HepG2 (cell line): ENCODE results near the gene SLC7A6OS. TPM values are rescaled to one million over a fixed set of nuclear protein-coding genes. Genes with fewer than 3 reads are reported as not detected.
A peak's percentile ranks its signal among the peaks of the same experiment; 100 is the strongest.

Experiments
- ATF1 ChIP-seq: IDR thresholded peaks from 2 replicates; pipeline ENCODE4 v1.6.1; 2016; ENCODE audit warnings: mild to moderate bottlenecking, control low read depth
- CHD4 ChIP-seq: fragments of 200-600 bp; sonication (generic); IDR thresholded peaks from 2 replicates; pipeline ENCODE4 v1.7.0; 2017; ENCODE audit warnings: mild to moderate bottlenecking, low read length, borderline replicate concordance
- DPF2 ChIP-seq: sonication (generic); formaldehyde crosslinking; IDR thresholded peaks from 2 replicates; pipeline ENCODE4 v1.4.0; 2020; ENCODE audit warnings: mild to moderate bottlenecking, low read depth, missing genetic modification reagents, borderline replicate concordance
- FLYWCH1 ChIP-seq: sonication (generic); formaldehyde crosslinking; IDR thresholded peaks from 2 replicates; pipeline ENCODE4 v1.8.1; 2023; ENCODE audit warnings: mild to moderate bottlenecking, missing genetic modification reagents
- FOXA1 ChIP-seq, 2 experiments: fragments of 450-650 bp in 1 of 2; sonication (generic) in 1 of 2; formaldehyde crosslinking in 1 of 2; IDR thresholded peaks; 2 replicates each; pipeline versions ENCODE4 v1.4.0 to v1.6.1; 2016 to 2020; ENCODE audit warnings: missing genetic modification reagents in 1 of 2
- KAT2B ChIP-seq: fragments of 150-350 bp; IDR thresholded peaks from 2 replicates; pipeline ENCODE4 v1.6.1; 2014; ENCODE audit warnings: low read depth, low read length, borderline replicate concordance
- KDM2A ChIP-seq: sonication (generic); formaldehyde crosslinking; IDR thresholded peaks from 2 replicates; pipeline ENCODE4 v1.4.0; 2020; ENCODE audit warnings: low read depth, missing genetic modification reagents, borderline replicate concordance
- NCOA5 ChIP-seq: sonication (generic); formaldehyde crosslinking; IDR thresholded peaks from 2 replicates; pipeline ENCODE4 v1.4.0; 2020; ENCODE audit warnings: missing genetic modification reagents
- NCOR1 ChIP-seq: fragments of 200-600 bp; sonication (generic); IDR thresholded peaks from 2 replicates; pipeline ENCODE4 v1.7.0; 2017; ENCODE audit warnings: antibody characterized with exemption, low read length, borderline replicate concordance
- NFYC ChIP-seq: IDR thresholded peaks from 2 replicates; pipeline ENCODE4 v1.6.1; 2016; ENCODE audit warnings: missing genetic modification reagents, missing compliant biosample characterization
- NR2F1 ChIP-seq, 2 experiments: fragments of 450-650 bp in 1 of 2; formaldehyde crosslinking in 1 of 2; IDR thresholded peaks; 2 replicates each; pipeline versions ENCODE4 v1.5.0 to v1.6.1; 2016 to 2020; ENCODE audit warnings: mild to moderate bottlenecking in 1 of 2, missing compliant biosample characterization in 1 of 2, missing genetic modification reagents in 1 of 2, moderate library complexity in 1 of 2
- PAF1 ChIP-seq: IDR thresholded peaks from 2 replicates; pipeline ENCODE4 v1.6.1; 2016; ENCODE audit warnings: missing genetic modification reagents, missing compliant biosample characterization
- PAXIP1 ChIP-seq: sonication (generic); formaldehyde crosslinking; conservative IDR thresholded peaks from 2 replicates; pipeline ENCODE4 v1.4.0; 2020; ENCODE audit warnings: mild to moderate bottlenecking, missing genetic modification reagents, moderate library complexity
- POLR2G ChIP-seq: fragments of 200-400 bp; formaldehyde crosslinking; IDR thresholded peaks from 2 replicates; pipeline ENCODE4 v1.6.1; 2018; ENCODE audit warnings: mild to moderate bottlenecking, low read depth, low read length, moderate library complexity
- PPARG ChIP-seq: conservative IDR thresholded peaks from 2 replicates; pipeline ENCODE4 v1.6.1; 2016; ENCODE audit warnings: missing biosample characterization, missing genetic modification reagents
- RAD51 ChIP-seq: fragments of 450-650 bp; IDR thresholded peaks from 2 replicates; pipeline ENCODE4 v1.6.1; 2016; ENCODE audit warnings: borderline replicate concordance
- TBL1XR1 ChIP-seq: fragments of 150-350 bp; IDR thresholded peaks from 2 replicates; pipeline ENCODE4 v1.6.1; 2014; ENCODE audit warnings: borderline replicate concordance, low read length; ENCODE audit not compliant: partially characterized antibody
- TERF1 ChIP-seq: sonication (generic); formaldehyde crosslinking; IDR thresholded peaks from 2 replicates; pipeline ENCODE4 v1.8.0; 2022; ENCODE audit warnings: mild to moderate bottlenecking, missing genetic modification reagents, moderate library complexity
- THAP11 ChIP-seq: IDR thresholded peaks from 2 replicates; pipeline ENCODE4 v1.6.1; 2016; ENCODE audit warnings: missing biosample characterization, missing genetic modification reagents
- WIZ ChIP-seq: sonication (generic); formaldehyde crosslinking; IDR thresholded peaks from 2 replicates; pipeline ENCODE4 v1.5.1; 2020; ENCODE audit warnings: mild to moderate bottlenecking, missing genetic modification reagents
- ZEB1 ChIP-seq: IDR thresholded peaks from 2 replicates; pipeline ENCODE4 v1.6.1; 2012; ENCODE audit warnings: mild to moderate bottlenecking, low read depth, inconsistent platforms; ENCODE audit not compliant: insufficient replicate concordance
- ZMAT3 ChIP-seq: sonication (generic); formaldehyde crosslinking; conservative IDR thresholded peaks from 2 replicates; pipeline ENCODE4 v1.7.0; 2021; ENCODE audit warnings: missing genetic modification reagents
- ZNF792 ChIP-seq: IDR thresholded peaks from 2 replicates; pipeline ENCODE4 v1.6.1; 2016
- ZSCAN21 ChIP-seq: sonication (generic); formaldehyde crosslinking; IDR thresholded peaks from 2 replicates; pipeline ENCODE4 v1.8.0; 2022; ENCODE audit warnings: mild to moderate bottlenecking, missing genetic modification reagents, moderate library complexity, borderline replicate concordance
- polyA plus RNA-seq, 8 experiments: library from polyadenylated mRNA; depleted of rRNA in 3 of 8; stranded (reverse) in 7 of 8; unstranded in 1 of 8; fragments of >200 nt; fragmentation: Illumina TruSeq in 4 of 8; extraction: Trizol in 4 of 8; gene quantifications; 2 replicates each; pipeline versions ENCODE4 v1.2.1 to v1.2.3, GENCODE V29; 2011 to 2016; ENCODE audit warnings: low read depth in 4 of 8, missing spikeins in 1 of 8, mixed read lengths in 1 of 8; ENCODE audit not compliant: insufficient read depth in 1 of 8
- total RNA-seq, 5 experiments: library from RNA; depleted of rRNA; stranded (reverse); fragments of >200 nt; fragmentation: Illumina TruSeq; extraction: Trizol; gene quantifications; 2 replicates each; pipeline ENCODE4 v1.2.3, GENCODE V29; 2016; ENCODE audit warnings: low read depth in 1 of 5
- TF ChIP-seq, protein P1 (sequence below): IDR thresholded peaks from 2 replicates; pipeline ENCODE4 v1.6.1; 2016; ENCODE audit warnings: missing compliant biosample characterization, missing genetic modification reagents, borderline replicate concordance

The SLC7A6OS gene
- total and polyA plus RNA-seq, 2 of the 13 experiments (the other 11 are each of a cell fraction or from before 2014, with no cell fraction given) = 11.2 to 21.5 TPM

DNA sequence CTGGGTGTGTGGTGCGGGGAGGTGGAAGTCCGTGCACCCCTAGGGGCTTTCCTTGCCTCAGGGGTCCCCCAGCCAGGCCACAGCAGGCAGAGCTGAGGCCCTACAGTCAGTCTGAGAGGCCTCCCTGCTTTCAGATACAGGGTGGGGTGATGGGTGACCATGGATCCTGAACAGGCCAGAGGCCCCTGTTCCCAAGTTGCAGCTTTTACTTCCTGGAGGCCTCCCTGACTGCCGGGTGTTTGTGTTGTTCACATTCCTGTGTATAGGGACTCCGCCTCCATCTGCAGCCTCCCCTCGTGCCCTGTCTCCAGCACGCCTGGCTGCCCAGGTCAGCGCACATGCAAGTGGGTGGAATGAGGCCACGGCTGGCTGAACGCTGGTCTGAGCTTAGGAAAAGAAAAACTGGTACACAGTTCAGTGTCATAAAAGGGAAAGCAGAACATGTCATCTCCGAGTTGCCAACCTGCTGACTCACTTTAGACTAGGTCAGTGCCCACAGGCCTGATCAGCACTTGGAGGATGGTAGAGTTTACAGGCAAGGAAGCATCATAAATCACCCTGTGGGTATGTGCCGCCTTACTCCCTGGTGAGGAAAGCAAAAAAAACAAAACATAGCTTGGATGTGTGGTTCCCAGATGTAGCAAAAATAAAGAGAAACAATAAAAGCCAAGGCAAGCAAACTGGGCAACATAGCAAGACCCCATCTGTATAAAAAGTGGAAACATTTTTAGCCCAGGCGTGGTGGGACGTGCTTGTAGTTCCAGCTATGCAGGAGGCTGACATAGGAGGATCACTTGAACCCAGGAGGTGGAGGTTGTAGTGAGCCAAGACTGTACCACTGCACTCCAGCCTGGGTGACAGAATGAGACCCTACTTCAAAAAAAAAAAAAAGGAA lies 52.6 kb downstream of the SLC7A6OS start (continued):
- TF ChIP-seq TERF1 (CRISPR knock-in tag) (no peak), KDM2A (peak; percentile 78), PAF1 (CRISPR knock-in tag) (no peak), ZMAT3 (CRISPR knock-in tag) (peak; percentile 90), FLYWCH1 (no peak), THAP11 (CRISPR knock-in tag) (peak; percentile 57), NCOA5 (CRISPR knock-in tag) (no peak), RAD51 (no peak), POLR2G (no peak), ZSCAN21 (peak; percentile 80; the same call in 1 of the 2 replicates), NCOR1 (no peak), CHD4 (no peak; the same call in 1 of the 2 replicates), DPF2 (CRISPR knock-in tag) (peak; percentile 75), NFYC (peak; percentile 47; the same call in 1 of the 2 replicates), NR2F1 (CRISPR knock-in tag; IDR thresholded peaks at IDR 0.05) (peak in 1 of 2 experiments; percentile 32; a peak in 1 of 4 replicates), FOXA1 (IDR thresholded peaks at IDR 0.05) (no peak), FOXA1 (CRISPR knock-in tag; IDR thresholded peaks at IDR 0.05) (peak; percentile 54), PPARG (CRISPR knock-in tag) (peak; percentile 78; the same call in 1 of the 2 replicates), ATF1 (CRISPR knock-in tag) (no peak), TBL1XR1 (peak; percentile 16), PAXIP1 (CRISPR knock-in tag) (peak; percentile 95), KAT2B (no peak), WIZ (0 out of 2 replicates have a peak, but pooled peaks have one; percentile 9), ZEB1 (no peak), ZNF792 (CRISPR knock-in tag) (peak; percentile 96)
- TF ChIP-seq, protein P1, sequence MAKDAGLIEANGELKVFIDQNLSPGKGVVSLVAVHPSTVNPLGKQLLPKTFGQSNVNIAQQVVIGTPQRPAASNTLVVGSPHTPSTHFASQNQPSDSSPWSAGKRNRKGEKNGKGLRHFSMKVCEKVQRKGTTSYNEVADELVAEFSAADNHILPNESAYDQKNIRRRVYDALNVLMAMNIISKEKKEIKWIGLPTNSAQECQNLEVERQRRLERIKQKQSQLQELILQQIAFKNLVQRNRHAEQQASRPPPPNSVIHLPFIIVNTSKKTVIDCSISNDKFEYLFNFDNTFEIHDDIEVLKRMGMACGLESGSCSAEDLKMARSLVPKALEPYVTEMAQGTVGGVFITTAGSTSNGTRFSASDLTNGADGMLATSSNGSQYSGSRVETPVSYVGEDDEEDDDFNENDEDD (CRISPR knock-in tag) = peak; percentile 91
